Coronary artery (tissue), 2 donors: ENCODE measurements around the gene ZSWIM1.
A peak's percentile ranks its signal among the peaks of the same experiment; 100 is the strongest.

Experiments used
- DNase-seq: peaks from one replicate; pipeline ENCODE4 v3.0.0-alpha.2; 2017; ENCODE audit warnings: low spot score
- H3K27ac ChIP-seq, 2 donors: fragments of 200-600 bp; sonication (generic); one replicate each; pipeline ENCODE4 v1.5.1; 2016 to 2019
- H3K4me3 ChIP-seq: fragments of 200-600 bp; sonication (generic); 2 replicates; pipeline ENCODE4 v1.5.1; 2016; ENCODE audit warnings: mild to moderate bottlenecking, moderate library complexity
- TF ChIP-seq, protein P1 (sequence below): fragments of 200-600 bp; sonication (generic); IDR thresholded peaks from one replicate; pipeline ENCODE4 v1.5.1; 2019; ENCODE audit warnings: antibody characterized with exemption

ZSWIM1 gene

DNA sequence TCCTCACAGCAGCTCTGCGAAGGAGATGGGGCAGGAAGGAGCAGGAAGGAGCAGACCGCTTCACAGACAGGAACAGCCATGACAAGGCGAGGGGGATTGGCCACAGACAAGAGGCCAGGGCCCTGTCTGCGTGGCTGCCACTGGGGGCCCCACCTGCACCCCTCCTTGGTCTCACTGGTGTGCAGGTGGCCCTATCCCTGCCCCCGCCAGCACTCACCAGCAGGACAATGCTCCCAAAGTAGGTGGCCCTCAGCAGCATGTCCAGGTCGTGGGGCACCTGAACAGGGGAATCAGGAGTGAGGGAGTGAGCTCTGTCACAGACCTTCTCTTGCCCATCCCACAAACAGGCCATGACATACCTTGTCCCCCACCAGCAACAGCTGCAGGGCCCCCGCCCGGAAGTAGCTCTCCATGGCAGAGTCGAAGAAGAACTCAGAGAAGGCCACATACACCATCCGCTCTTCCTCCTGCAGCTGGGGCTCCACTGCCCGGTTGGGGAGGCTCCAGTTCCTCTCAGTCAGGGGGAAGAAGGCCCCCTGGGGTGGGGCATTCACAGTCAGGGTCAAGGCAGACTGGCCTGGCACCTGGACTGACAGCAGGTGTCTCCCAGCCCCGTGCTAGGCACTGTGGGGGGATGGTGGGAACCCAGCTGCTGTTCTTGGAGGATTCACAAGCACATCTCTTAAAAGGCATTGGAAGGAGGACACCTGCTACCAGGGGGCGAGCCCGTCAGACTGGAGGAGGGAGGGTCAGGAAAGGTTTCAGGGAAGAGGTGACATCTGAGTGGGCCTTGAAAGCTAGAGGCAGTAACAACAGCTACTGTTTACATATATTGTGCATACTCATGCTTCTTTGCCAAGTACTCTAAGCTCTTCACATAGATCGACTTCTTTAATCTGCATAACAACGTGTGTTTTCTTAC, 23.8 kb downstream of the ZSWIM1 start:
- DNase-seq: no peak
- Histone ChIP-seq H3K27ac (no peak overlapping the region), H3K4me3 (no peak overlapping the region)
- TF ChIP-seq, protein P1, sequence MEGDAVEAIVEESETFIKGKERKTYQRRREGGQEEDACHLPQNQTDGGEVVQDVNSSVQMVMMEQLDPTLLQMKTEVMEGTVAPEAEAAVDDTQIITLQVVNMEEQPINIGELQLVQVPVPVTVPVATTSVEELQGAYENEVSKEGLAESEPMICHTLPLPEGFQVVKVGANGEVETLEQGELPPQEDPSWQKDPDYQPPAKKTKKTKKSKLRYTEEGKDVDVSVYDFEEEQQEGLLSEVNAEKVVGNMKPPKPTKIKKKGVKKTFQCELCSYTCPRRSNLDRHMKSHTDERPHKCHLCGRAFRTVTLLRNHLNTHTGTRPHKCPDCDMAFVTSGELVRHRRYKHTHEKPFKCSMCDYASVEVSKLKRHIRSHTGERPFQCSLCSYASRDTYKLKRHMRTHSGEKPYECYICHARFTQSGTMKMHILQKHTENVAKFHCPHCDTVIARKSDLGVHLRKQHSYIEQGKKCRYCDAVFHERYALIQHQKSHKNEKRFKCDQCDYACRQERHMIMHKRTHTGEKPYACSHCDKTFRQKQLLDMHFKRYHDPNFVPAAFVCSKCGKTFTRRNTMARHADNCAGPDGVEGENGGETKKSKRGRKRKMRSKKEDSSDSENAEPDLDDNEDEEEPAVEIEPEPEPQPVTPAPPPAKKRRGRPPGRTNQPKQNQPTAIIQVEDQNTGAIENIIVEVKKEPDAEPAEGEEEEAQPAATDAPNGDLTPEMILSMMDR: no peak

DNA sequence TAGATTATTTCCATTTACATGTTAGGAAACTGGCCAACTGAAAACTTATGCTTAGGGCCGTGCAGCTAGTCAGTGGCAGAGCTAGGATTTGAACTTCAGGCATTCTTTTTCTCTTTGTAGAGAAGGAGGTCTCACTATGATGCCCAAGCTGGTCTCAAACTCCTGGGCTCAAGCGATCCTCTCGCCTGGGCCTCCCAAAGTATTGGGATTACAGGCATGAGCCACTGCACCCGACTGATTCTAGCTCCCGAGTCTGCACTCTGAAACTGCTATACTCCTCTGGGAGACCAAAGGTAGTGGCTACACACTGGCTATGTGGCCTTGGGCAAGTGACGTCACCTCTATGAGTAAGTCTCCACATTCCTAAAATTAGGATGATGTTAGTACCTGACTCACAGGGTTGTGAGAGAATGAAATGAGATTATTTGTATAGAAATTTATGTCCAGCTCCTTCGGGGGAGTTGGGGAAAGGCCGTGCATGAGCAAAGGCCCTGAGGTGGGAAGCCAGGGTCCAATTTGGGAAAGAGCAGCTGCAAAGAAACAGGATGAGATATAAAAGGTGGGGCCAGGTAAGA, 24.6 kb downstream of the ZSWIM1 start:
- Histone ChIP-seq H3K4me3 (no peak overlapping the region), H3K27ac (no peak overlapping the region)
- DNase-seq: no peak
- TF ChIP-seq, protein P1: no peak

DNA sequence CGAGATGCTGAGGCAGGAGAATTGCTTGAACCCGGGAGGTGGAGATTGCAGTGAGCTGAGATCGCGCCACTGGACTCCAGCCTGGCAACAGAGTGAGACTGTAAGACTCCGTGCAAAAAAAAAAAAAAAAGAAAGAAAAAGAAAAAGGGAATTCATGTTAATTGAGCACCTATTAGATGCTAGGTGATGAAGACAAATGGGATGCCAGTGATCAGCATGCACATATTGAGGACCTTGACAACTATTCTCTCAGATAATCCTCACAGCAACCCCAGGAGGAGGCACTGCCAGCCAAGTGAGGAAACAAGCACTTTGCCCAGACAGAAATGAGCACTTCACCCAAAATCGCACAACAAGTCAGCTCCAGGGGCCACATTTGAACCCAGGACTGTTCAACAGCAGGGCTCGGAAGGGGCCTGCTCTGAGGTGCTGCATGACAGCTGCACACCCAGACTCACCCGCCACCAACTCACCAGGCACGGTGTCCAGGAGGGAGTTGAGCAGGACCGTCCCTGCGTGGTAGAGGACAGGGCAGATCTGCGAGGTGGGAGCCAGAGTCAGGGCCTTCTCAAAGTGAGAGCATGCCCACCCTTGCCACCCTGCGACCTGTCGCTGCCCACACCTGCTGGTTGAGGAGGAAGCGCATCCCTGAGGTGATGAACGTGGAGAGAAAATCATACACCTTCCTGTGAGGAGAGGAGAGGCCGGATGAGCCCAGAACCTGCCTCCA, 26.4 kb downstream of the ZSWIM1 start:
- DNase-seq: no peak
- Histone ChIP-seq H3K27ac (no peak overlapping the region), H3K4me3 (no peak overlapping the region)
- TF ChIP-seq, protein P1: no peak

DNA sequence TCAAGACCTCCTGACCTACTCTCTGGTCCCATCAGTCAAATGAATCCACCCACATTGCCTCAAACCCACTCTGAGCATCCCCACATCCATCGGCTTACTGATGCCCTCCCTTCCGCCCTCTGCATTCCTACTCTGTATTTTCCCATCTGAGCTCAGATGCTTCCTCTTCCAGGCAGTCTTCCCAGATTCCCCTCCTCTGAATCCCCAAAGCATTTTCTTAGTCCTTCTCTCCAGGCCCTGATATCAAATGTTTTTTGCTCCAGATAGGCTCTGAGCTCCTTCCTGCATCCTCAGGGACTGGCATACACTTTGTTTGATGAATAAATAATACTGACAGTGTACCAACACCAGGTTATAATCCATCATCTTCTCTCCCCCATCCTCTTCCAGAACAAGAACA, 27.1 kb downstream of the ZSWIM1 start:
- Histone ChIP-seq H3K27ac (no peak overlapping the region), H3K4me3 (no peak overlapping the region)
- DNase-seq: no peak
- TF ChIP-seq, protein P1: no peak

DNA sequence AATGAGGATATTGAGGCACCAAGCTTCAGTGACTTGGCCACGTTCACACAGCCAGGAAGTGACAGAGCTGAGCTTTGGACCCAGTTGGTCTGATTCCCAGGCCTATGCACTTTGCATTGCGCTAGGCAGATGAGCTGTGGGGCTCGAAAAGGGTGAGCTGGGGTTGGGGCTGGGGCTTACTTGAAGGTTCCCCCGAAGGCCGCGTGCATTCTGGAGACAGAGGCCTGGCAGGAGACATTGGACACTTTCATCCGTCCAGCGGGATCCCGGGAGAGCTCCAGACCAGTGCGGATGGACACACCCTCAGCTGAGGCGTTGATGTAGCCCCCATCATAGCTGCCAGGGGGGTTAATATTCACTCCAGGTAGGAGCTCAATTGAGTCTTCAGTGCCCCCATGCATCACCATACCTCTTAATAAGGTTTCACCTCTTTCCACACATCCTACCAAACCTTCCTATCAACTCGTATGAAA, 28.3 kb downstream of the ZSWIM1 start:
- Histone ChIP-seq H3K27ac (peak overlapping the region in 1 of 2 donors; percentile 89), H3K4me3 (peak overlapping the region; percentile 74)
- TF ChIP-seq, protein P1: no peak
- no peak for DNase-seq

DNA sequence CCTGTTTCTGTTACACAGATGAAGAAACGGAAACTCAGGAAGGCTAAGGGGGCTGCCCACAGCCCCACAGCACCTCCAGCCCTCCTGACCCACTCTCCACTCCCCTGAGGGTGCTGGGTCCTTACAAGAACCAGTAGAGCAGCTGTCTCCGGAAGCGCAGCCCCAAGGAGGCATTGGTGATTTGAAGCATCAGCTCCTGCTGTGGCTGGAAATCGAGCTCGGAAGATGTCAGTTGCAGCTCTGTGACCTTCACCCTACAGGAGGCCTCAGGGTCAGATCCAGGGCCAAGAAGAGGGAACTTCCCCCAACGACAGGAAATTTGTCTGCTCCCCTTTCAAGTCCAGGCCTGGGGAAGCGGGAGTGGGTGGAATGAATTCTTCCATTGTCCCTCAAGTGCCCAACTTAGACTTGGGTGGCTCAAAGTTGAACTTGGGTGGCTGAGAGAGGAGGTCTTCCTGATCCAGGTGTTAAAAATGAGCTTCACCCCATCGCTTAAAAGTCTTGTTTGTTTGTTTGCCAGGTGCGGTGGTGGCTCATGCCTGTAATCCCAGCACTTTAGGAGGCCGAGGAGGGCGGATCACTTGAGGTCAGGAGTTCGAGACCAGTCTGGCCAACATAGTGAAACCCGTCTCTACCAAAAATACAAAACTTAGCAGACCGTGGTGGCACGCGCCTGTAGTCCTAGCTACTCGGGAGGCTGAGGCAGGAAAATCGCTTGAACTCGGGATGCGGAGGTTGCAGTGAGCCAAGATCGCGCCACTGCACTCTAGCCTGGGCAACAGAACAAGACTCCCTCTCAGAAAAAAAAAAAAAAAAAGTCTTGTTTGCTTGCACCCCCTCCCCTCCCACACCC, 29.0 kb downstream of the ZSWIM1 start:
- TF ChIP-seq, protein P1: no peak
- Histone ChIP-seq H3K4me3 (peak overlapping the region; percentile 74), H3K27ac (peak overlapping the region in 1 of 2 donors; percentile 89)
- DNase-seq: no peak
